GM23338 (cell line): ENCODE measurements around the gene BPIFB1. TPM values are rescaled to one million over a fixed set of nuclear protein-coding genes. Genes with fewer than 3 reads are reported as not detected.

Experiments
- ATAC-seq: fragments of 200-7000 bp; cut with Tn5 transposase; 3 replicates; pipeline ENCODE4 v1.9.1; 2020
- DNase-seq: peaks from one replicate; pipeline ENCODE4 v3.0.0-alpha.2; 2015; ENCODE audit warnings: low spot score
- H2AFZ ChIP-seq: fragments of 200-600 bp; sonication (generic); 2 replicates; pipeline ENCODE4 v1.8.0; 2016; ENCODE audit warnings: antibody characterized with exemption, mild to moderate bottlenecking, moderate library complexity
- H3F3A ChIP-seq: fragments of 200-600 bp; sonication (generic); replicated peaks from 2 replicates; pipeline ENCODE4 v1.8.0; 2017; ENCODE audit warnings: antibody characterized with exemption, mixed run types, low read depth
- H3K27ac ChIP-seq: fragments of 200-600 bp; sonication (generic); 2 replicates; pipeline ENCODE4 v1.6.1; 2016; ENCODE audit warnings: low read depth
- H3K27me3 ChIP-seq: fragments of 200-600 bp; sonication (generic); 2 replicates; pipeline ENCODE4 v1.8.0; 2016; ENCODE audit warnings: mild to moderate bottlenecking, mixed run types, moderate library complexity; ENCODE audit not compliant: insufficient read depth
- H3K36me3 ChIP-seq: fragments of 200-600 bp; sonication (generic); 2 replicates; pipeline ENCODE4 v1.8.0; 2016; ENCODE audit warnings: mild to moderate bottlenecking; ENCODE audit not compliant: insufficient read depth
- H3K4me1 ChIP-seq: fragments of 200-600 bp; sonication (generic); 2 replicates; pipeline ENCODE4 v1.8.0; 2016; ENCODE audit warnings: mild to moderate bottlenecking, moderate library complexity; ENCODE audit not compliant: insufficient read depth
- H3K4me2 ChIP-seq: fragments of 200-600 bp; sonication (generic); 2 replicates; pipeline ENCODE4 v1.7.1; 2017; ENCODE audit warnings: mixed run types
- H3K4me3 ChIP-seq: fragments of 200-600 bp; sonication (generic); 2 replicates; pipeline ENCODE4 v1.6.1; 2016; ENCODE audit warnings: mixed run types
- H3K79me2 ChIP-seq: fragments of 200-600 bp; sonication (generic); replicated peaks from 2 replicates; pipeline ENCODE4 v1.8.0; 2017; ENCODE audit warnings: mild to moderate bottlenecking; ENCODE audit not compliant: insufficient read depth
- H3K9me2 ChIP-seq: fragments of 200-600 bp; sonication (generic); 2 replicates; pipeline ENCODE4 v1.8.0; 2017; ENCODE audit not compliant: insufficient read depth
- H4K20me1 ChIP-seq: fragments of 200-600 bp; sonication (generic); replicated peaks from 2 replicates; pipeline ENCODE4 v1.8.0; 2017; ENCODE audit warnings: mild to moderate bottlenecking; ENCODE audit not compliant: insufficient read depth
- H3K27ac Mint-ChIP-seq: 2 replicates; pipeline ENCODE4 v1.8.0; 2020; ENCODE audit warnings: inconsistent platforms, mild to moderate bottlenecking, moderate library complexity, mixed read lengths
- H3K27me3 Mint-ChIP-seq: 3 replicates; pipeline ENCODE4 v1.8.0; 2022; ENCODE audit warnings: low read depth, mild to moderate bottlenecking, moderate library complexity, mixed read lengths, inconsistent platforms; ENCODE audit not compliant: insufficient read depth, poor library complexity
- H3K36me3 Mint-ChIP-seq: 3 replicates; pipeline ENCODE4 v1.8.0; 2021; ENCODE audit warnings: low read depth, mild to moderate bottlenecking, inconsistent platforms, moderate library complexity, mixed read lengths
- H3K4me1 Mint-ChIP-seq: 3 replicates; pipeline ENCODE4 v1.8.0; 2020; ENCODE audit warnings: mild to moderate bottlenecking, inconsistent platforms, mixed read lengths
- H3K4me3 Mint-ChIP-seq: 3 replicates; pipeline ENCODE4 v1.8.0; 2021; ENCODE audit warnings: moderate library complexity, mild to moderate bottlenecking, inconsistent platforms, mixed read lengths
- H3K9me3 Mint-ChIP-seq: 3 replicates; pipeline ENCODE4 v1.8.0; 2020; ENCODE audit warnings: moderate library complexity, mild to moderate bottlenecking, inconsistent platforms, mixed read lengths
- EZH2 ChIP-seq: fragments of 200-600 bp; sonication (generic); IDR thresholded peaks from one replicate; pipeline ENCODE4 v1.8.0; 2017; ENCODE audit warnings: antibody characterized with exemption, mild to moderate bottlenecking, low read depth; ENCODE audit not compliant: unreplicated experiment
- EZH2phosphoT487 ChIP-seq: fragments of 200-600 bp; sonication (generic); IDR thresholded peaks from one replicate; pipeline ENCODE4 v1.8.1; 2018; ENCODE audit warnings: antibody characterized with exemption; ENCODE audit not compliant: unreplicated experiment
- NANOG ChIP-seq: IDR thresholded peaks from 2 replicates; pipeline ENCODE4 v1.6.1; 2016; ENCODE audit warnings: antibody characterized with exemption, borderline replicate concordance
- REST ChIP-seq: IDR thresholded peaks from one replicate; pipeline ENCODE4 v1.6.1; 2018; ENCODE audit warnings: antibody characterized with exemption; ENCODE audit not compliant: unreplicated experiment
- ZNF331 ChIP-seq: fragments of 250-450 bp; sonication (Bioruptor Pico); IDR thresholded peaks from 2 replicates; pipeline ENCODE4 v1.5.0; 2020; ENCODE audit warnings: low read depth, mild to moderate bottlenecking, moderate library complexity
- polyA plus RNA-seq: library from polyadenylated mRNA; unstranded; fragments of >200 nt; fragmentation: Nextera tagmentation; extraction: Ambion mirVana; gene quantifications from 2 replicates; pipeline ENCODE4 v1.2.1, GENCODE V29; 2016
- total RNA-seq: library from RNA; depleted of rRNA; stranded (reverse); fragments of >200 nt; shearing (Covaris generic); gene quantifications from 2 replicates; pipeline ENCODE4 v1.2.3, GENCODE V29; 2014
- TF ChIP-seq, protein P1 (sequence below), 2 experiments: fragments of 200-600 bp in 1 of 2; sonication (generic) in 1 of 2; conservative IDR thresholded peaks; 2 replicates each; pipeline versions ENCODE4 v1.5.1 to v1.6.1; 2016 to 2017; ENCODE audit warnings: antibody characterized with exemption in 2 of 2, low read depth in 2 of 2, mild to moderate bottlenecking in 2 of 2, moderate library complexity in 1 of 2
- TF ChIP-seq, protein P2 (sequence below): IDR thresholded peaks from 2 replicates; pipeline ENCODE4 v1.6.1; 2016; ENCODE audit warnings: antibody characterized with exemption

Gene BPIFB1
- total and polyA plus RNA-seq, 2 experiments from 2014 or later, result not detected

DNA sequence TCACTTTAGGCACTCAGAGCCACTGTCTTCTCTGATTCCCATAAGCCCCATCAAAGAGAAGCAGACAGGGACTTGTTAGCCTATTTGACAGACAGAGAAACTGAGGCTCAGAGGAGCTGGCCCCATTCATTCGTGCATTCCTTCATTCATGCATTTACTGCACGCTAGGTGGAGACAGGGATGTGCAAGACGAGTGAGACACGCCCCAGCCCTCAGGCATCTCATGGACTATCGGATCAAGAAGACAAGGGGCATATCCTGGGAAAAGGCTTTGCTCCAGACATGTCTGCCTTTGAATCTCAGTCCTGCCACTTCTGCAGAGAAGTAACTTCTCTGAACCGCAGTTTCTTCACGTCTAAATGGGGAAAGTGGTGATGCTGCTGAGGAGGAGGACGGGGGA lies 54.1 kb downstream of the BPIFB1 start:
- H3K36me3 Mint-ChIP-seq, result no peaks in the 10 kb centered on the region
- H3K4me3 Mint-ChIP-seq, result no peak overlapping the region
- H3K9me3 Mint-ChIP-seq, result no peaks in the 10 kb centered on the region; the same call in 1 of the 3 replicates
- H3K27me3 Mint-ChIP-seq, result peaks cover 11% of the 10 kb centered on the region
- peaks cover 2% of the 10 kb centered on the region; the same call in 1 of the 3 replicates for H3K4me1 Mint-ChIP-seq
- Histone ChIP-seq H3K4me3 (no peak overlapping the region), H3K4me1 (no peaks in the 10 kb centered on the region), H3K9me2 (peaks cover 14% of the 10 kb centered on the region), H3F3A (no peaks in the 10 kb centered on the region), H2AFZ (no peak overlapping the region), H4K20me1 (no peaks in the 10 kb centered on the region), H3K79me2 (no peaks in the 10 kb centered on the region), H3K27ac (no peak overlapping the region), H3K4me2 (no peak overlapping the region), H3K27me3 (no peaks in the 10 kb centered on the region), H3K36me3 (no peaks in the 10 kb centered on the region)
- DNase-seq (no peak), ATAC-seq (no peak)
- TF ChIP-seq, protein P1, sequence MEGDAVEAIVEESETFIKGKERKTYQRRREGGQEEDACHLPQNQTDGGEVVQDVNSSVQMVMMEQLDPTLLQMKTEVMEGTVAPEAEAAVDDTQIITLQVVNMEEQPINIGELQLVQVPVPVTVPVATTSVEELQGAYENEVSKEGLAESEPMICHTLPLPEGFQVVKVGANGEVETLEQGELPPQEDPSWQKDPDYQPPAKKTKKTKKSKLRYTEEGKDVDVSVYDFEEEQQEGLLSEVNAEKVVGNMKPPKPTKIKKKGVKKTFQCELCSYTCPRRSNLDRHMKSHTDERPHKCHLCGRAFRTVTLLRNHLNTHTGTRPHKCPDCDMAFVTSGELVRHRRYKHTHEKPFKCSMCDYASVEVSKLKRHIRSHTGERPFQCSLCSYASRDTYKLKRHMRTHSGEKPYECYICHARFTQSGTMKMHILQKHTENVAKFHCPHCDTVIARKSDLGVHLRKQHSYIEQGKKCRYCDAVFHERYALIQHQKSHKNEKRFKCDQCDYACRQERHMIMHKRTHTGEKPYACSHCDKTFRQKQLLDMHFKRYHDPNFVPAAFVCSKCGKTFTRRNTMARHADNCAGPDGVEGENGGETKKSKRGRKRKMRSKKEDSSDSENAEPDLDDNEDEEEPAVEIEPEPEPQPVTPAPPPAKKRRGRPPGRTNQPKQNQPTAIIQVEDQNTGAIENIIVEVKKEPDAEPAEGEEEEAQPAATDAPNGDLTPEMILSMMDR (conservative IDR thresholded peaks at IDR 0.05; ENCODE audit: low read depth in 2 of 2), result 0 out of 4 replicates have a peak, but pooled peaks of 1 of the 2 experiments have one; percentile 4
- TF ChIP-seq EZH2, result no peak
- no peak overlapping the region for H3K27ac Mint-ChIP-seq

GRCh38 chr20:33337531-33338165 lies 54.6 kb downstream of the BPIFB1 start:
- H3K4me1 ChIP-seq, result no peaks in the 10 kb centered on the region
- DNase-seq (no peak), ATAC-seq (no peak)
- no peaks in the 10 kb centered on the region for H3K36me3 Mint-ChIP-seq
- H3K27me3 ChIP-seq, result no peaks in the 10 kb centered on the region
- H2AFZ ChIP-seq, result no peak overlapping the region
- H3K4me3 ChIP-seq, result no peak overlapping the region
- TF ChIP-seq ZNF331 (no peak), REST (no peak), NANOG (no peak), EZH2phosphoT487 (no peak)
- TF ChIP-seq, protein P2, sequence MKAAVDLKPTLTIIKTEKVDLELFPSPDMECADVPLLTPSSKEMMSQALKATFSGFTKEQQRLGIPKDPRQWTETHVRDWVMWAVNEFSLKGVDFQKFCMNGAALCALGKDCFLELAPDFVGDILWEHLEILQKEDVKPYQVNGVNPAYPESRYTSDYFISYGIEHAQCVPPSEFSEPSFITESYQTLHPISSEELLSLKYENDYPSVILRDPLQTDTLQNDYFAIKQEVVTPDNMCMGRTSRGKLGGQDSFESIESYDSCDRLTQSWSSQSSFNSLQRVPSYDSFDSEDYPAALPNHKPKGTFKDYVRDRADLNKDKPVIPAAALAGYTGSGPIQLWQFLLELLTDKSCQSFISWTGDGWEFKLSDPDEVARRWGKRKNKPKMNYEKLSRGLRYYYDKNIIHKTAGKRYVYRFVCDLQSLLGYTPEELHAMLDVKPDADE, result no peak
- TF ChIP-seq, protein P1 (conservative IDR thresholded peaks at IDR 0.05; ENCODE audit: low read depth in 2 of 2), result no peak
- peaks cover under 1% of the 10 kb centered on the region; the same call in 1 of the 3 replicates for H3K4me1 Mint-ChIP-seq
- H3K9me2 ChIP-seq, result peaks cover 14% of the 10 kb centered on the region
- peak overlapping the region; percentile 67; the same call in 1 of the 2 replicates for H3K27ac Mint-ChIP-seq
- no peaks in the 10 kb centered on the region for H3K36me3 ChIP-seq
- no peaks in the 10 kb centered on the region for H3K79me2 ChIP-seq
- no peak overlapping the region for H3K4me2 ChIP-seq
- no peaks in the 10 kb centered on the region for H4K20me1 ChIP-seq
- H3K9me3 Mint-ChIP-seq, result no peaks in the 10 kb centered on the region; the same call in 1 of the 3 replicates
- H3K4me3 Mint-ChIP-seq, result no peak overlapping the region
- H3K27ac ChIP-seq, result no peak overlapping the region
- no peaks in the 10 kb centered on the region for H3F3A ChIP-seq
- H3K27me3 Mint-ChIP-seq, result peaks cover 9% of the 10 kb centered on the region
